HEK293 (cell line): ENCODE measurements around the gene RAC2.

Source experiments
- CTCF ChIA-PET: fragments of 350-600 bp; formaldehyde crosslinking; extraction: SDS; loops from one replicate; lab custom pipeline; 2021; ENCODE audit warnings: antibody characterized with exemption; lab: Yijun Ruan, JAX
- POLR2A ChIA-PET: fragments of 300-600 bp; formaldehyde crosslinking; extraction: SDS; loops from one replicate; lab custom pipeline; 2020; ENCODE audit warnings: antibody characterized with exemption, inconsistent platforms; lab: Yijun Ruan, JAX
- H3K27ac ChIP-seq: fragments of 200-500 bp; sonication (Bioruptor generic); 2 replicates; pipeline ENCODE4 v1.5.1; 2014; ENCODE audit warnings: low read depth, low read length, control low read depth, inconsistent platforms; ENCODE audit errors: extremely low read depth
- H3K36me3 ChIP-seq, 2 experiments: fragments of 200-500 bp in 1 of 2; sonication (Bioruptor generic) in 1 of 2; 1 replicate in 1 of 2; 2 replicates in 1 of 2; pipeline ENCODE4 v1.5.1; 2014 to 2017; ENCODE audit warnings: inconsistent platforms in 2 of 2, low read length in 2 of 2; ENCODE audit not compliant: control insufficient read depth in 2 of 2, insufficient read depth in 1 of 2
- H3K4me1 ChIP-seq: fragments of 200-500 bp; sonication (Bioruptor generic); 2 replicates; pipeline ENCODE4 v1.5.1; 2014; ENCODE audit warnings: mild to moderate bottlenecking, low read length, inconsistent platforms; ENCODE audit not compliant: control insufficient read depth, insufficient read depth
- H3K4me3 ChIP-seq: 2 replicates; pipeline ENCODE4 v1.5.1; 2011; ENCODE audit warnings: low read depth, mild to moderate bottlenecking, control low read depth, low read length, moderate library complexity
- H3K9me3 ChIP-seq: fragments of 200-500 bp; sonication (Bioruptor generic); 2 replicates; pipeline ENCODE4 v1.5.1; 2014; ENCODE audit warnings: low read depth, low read length, inconsistent platforms; ENCODE audit not compliant: control insufficient read depth, insufficient read depth
- EGR2 ChIP-seq: fragments of 450-650 bp; formaldehyde crosslinking; IDR thresholded peaks from 2 replicates; pipeline ENCODE4 v1.5.1; 2016; ENCODE audit warnings: low read depth, missing biosample characterization, missing genetic modification characterization
- GLI4 ChIP-seq: fragments of 450-650 bp; formaldehyde crosslinking; IDR thresholded peaks from 2 replicates; pipeline ENCODE4 v1.5.1; 2016; ENCODE audit warnings: missing biosample characterization, missing genetic modification characterization
- KLF1 ChIP-seq: fragments of 450-650 bp; formaldehyde crosslinking; IDR thresholded peaks from 2 replicates; pipeline ENCODE4 v1.5.1; 2016; ENCODE audit warnings: missing biosample characterization, missing genetic modification characterization
- SALL2 ChIP-seq: fragments of 450-650 bp; formaldehyde crosslinking; IDR thresholded peaks from 2 replicates; pipeline ENCODE4 v1.5.0; 2017; ENCODE audit warnings: missing biosample characterization, mild to moderate bottlenecking, missing genetic modification characterization, borderline replicate concordance
- ZBTB17 ChIP-seq: fragments of 450-650 bp; formaldehyde crosslinking; IDR thresholded peaks from 2 replicates; pipeline ENCODE4 v1.5.1; 2016; ENCODE audit warnings: missing biosample characterization, missing genetic modification characterization
- ZBTB7A ChIP-seq: fragments of 450-650 bp; formaldehyde crosslinking; IDR thresholded peaks from 2 replicates; pipeline ENCODE4 v1.5.1; 2016; ENCODE audit warnings: low read depth, missing biosample characterization, missing genetic modification characterization
- ZFHX2 ChIP-seq: fragments of 450-650 bp; formaldehyde crosslinking; conservative IDR thresholded peaks from 2 replicates; pipeline ENCODE4 v1.5.1; 2016; ENCODE audit warnings: missing biosample characterization, missing genetic modification characterization
- ZNF184 ChIP-seq: fragments of 450-650 bp; IDR thresholded peaks from 2 replicates; pipeline ENCODE4 v1.5.1; 2018; ENCODE audit warnings: missing biosample characterization, mild to moderate bottlenecking, missing genetic modification characterization
- ZNF2 ChIP-seq: fragments of 450-650 bp; formaldehyde crosslinking; IDR thresholded peaks from 2 replicates; pipeline ENCODE4 v1.5.1; 2016; ENCODE audit warnings: missing biosample characterization, missing genetic modification characterization
- ZNF548 ChIP-seq: fragments of 450-650 bp; formaldehyde crosslinking; IDR thresholded peaks from 2 replicates; pipeline ENCODE4 v1.5.1; 2016; ENCODE audit warnings: missing biosample characterization, missing genetic modification characterization
- ZNF768 ChIP-seq: fragments of 450-650 bp; formaldehyde crosslinking; IDR thresholded peaks from 2 replicates; pipeline ENCODE4 v1.5.1; 2018; ENCODE audit warnings: missing biosample characterization, mild to moderate bottlenecking, missing genetic modification characterization
- ZNF830 ChIP-seq: fragments of 450-650 bp; IDR thresholded peaks from 2 replicates; pipeline ENCODE4 v1.5.0; 2018; ENCODE audit warnings: missing biosample characterization, missing genetic modification characterization, low read depth, mild to moderate bottlenecking, moderate library complexity
- TF ChIP-seq, protein P1 (sequence below): fragments of 450-650 bp; formaldehyde crosslinking; IDR thresholded peaks from 2 replicates; pipeline ENCODE4 v1.5.1; 2016; ENCODE audit warnings: missing biosample characterization, missing genetic modification characterization

The RAC2 gene

DNA sequence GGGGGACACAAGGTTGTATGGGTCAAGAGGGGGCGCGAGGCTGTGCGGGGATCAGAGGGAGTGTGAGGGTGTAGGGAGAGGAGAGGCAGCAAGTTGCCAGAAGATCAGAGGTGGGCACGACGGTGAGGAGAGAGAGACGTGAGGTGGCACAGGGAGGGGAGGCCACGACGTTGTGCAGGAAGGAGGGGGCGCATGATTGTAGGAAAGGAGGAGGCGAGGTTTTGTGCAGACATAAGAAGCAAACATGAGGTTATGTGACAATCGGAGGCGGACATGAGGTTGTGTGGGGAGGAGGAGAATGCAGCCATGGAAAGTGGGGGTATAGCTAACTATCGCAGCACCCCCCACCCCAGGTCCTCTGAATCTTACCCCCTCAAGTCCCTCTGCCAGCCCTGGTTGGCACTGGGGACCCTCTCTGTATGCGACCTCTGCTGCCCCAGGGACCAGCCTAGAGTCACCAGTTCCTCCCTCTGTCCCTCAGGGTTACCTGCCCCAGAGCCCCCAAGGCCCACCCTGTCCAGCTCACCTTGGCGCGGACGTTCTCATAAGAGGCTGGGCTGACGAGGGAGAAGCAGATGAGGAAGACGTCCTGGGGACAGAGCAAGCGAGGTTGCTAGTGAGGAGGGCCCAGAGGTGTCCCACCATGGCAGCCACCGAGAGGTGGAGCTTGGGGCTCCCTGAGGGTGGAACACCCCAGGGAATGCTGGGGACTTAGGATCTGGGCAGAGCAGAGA lies 12.5 kb downstream of the RAC2 start:
- Histone ChIP-seq H3K27ac (no peak overlapping the region), H3K9me3 (no peaks in the 10 kb centered on the region), H3K4me1 (no peaks in the 10 kb centered on the region), H3K36me3 (no peaks in the 10 kb centered on the region), H3K4me3 (no peak overlapping the region)
- ChIA-PET POLR2A (no interaction called here), CTCF (interaction anchor here (0.5 to 4.3 kb wide), 3 partner anchors 29 to 90 kb away, joined by 3 to 28 read pairs (median 4); no protein-coding TSS in a partner anchor)
- TF ChIP-seq ZBTB17 (tag by site-specific recombination) (no peak), ZNF830 (no peak), EGR2 (peak; percentile 93), ZFHX2 (peak; percentile 65), ZBTB7A (tag by site-specific recombination) (no peak)
- TF ChIP-seq, protein P1, sequence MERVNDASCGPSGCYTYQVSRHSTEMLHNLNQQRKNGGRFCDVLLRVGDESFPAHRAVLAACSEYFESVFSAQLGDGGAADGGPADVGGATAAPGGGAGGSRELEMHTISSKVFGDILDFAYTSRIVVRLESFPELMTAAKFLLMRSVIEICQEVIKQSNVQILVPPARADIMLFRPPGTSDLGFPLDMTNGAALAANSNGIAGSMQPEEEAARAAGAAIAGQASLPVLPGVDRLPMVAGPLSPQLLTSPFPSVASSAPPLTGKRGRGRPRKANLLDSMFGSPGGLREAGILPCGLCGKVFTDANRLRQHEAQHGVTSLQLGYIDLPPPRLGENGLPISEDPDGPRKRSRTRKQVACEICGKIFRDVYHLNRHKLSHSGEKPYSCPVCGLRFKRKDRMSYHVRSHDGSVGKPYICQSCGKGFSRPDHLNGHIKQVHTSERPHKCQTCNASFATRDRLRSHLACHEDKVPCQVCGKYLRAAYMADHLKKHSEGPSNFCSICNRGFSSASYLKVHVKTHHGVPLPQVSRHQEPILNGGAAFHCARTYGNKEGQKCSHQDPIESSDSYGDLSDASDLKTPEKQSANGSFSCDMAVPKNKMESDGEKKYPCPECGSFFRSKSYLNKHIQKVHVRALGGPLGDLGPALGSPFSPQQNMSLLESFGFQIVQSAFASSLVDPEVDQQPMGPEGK = 0 out of 2 replicates have a peak, but pooled peaks have one; percentile 28

DNA sequence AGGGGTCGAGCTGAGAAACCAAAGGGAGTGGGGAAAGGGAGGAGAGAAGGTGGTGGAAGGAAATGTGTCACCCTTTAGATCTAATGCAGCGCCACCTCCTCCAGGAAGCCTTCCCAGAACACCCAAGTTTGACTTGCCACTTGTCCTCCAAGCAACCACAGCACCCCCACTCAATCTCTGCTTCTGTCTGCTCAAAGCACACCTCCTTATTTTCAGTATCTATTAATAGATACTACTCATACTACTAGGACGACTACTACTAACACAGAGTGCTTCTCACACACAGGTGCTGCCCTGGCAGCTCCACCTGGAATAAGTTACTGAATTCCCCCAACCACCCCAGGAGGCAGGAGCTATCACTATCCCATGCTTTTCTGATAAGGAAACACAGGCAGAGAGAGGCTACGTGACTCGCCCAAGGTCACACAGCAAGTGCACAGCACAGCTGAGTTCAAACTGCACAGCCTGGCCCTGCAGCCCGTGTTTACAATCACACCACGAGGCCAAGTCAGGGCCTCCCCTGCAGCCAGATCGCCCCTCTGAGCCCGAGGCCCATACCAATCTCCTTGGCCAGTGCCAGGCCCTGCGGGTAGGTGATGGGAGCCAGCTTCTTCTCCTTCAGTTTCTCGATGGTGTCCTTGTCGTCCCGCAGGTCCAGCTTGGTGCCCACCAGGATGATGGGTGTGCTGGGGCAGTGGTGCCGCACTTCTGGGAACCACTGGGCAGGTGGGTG lies 13.2 kb downstream of the RAC2 start:
- ChIA-PET POLR2A (no interaction called here), CTCF (interaction anchor here (0.5 to 4.3 kb wide), 7 partner anchors 23 to 185 kb away, joined by 3 to 28 read pairs (median 4); no protein-coding TSS in a partner anchor)
- no peaks in the 10 kb centered on the region for H3K4me1 ChIP-seq
- TF ChIP-seq ZNF2 (no peak), SALL2 (tag by site-specific recombination) (no peak), GLI4 (no peak)
- TF ChIP-seq, all 188 proteins: peak for 0
- no peaks in the 10 kb centered on the region for H3K9me3 ChIP-seq
- H3K4me3 ChIP-seq = no peak overlapping the region
- no peak overlapping the region for H3K27ac ChIP-seq
- no peaks in the 10 kb centered on the region for H3K36me3 ChIP-seq

DNA sequence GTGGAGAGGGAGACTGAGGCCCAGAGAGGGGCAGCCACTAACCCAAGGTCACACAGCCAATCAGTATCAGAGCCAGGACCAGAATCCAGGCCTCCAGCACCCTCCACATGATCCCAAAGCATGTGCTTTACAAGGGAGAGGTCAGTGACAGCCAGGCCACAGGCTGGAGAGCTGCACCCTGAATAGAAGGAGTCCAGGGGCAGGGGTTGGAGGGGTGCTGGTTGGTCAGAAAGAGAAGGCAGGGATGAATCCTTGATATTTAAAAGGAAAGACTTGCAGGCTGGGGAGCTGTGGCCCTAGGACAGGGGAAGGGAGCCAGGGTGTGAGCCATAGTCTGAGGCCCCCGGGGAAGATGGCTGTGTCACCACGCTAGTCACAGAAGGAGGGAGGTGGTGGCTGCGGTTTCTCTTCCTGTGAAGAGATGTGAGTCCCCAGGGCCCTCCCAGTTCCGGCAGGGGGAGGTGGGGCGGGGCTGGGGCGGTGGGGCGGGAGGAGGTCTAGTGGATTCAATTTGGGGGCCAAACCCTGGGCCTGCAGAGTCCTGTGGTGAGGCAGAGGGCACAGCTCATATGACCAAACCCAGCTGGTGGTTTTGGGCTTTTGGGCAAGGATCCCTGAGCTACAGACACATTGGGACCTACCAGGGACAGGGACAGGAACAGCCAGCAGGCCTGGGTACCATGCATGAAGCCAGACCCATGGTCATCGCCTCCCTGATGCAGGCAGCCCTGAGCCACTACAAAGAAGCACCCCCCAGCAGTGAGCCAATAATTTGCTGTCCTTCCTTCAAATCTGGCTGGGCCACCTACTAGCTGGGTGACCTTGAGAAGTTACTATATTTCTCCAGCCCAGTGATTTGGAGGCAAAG lies 14.0 kb downstream of the RAC2 start:
- CTCF ChIA-PET = interaction anchor here (0.6 to 4.3 kb wide), 12 partner anchors 8 to 456 kb away, joined by 3 to 28 read pairs (median 4); no protein-coding TSS in a partner anchor
- Histone ChIP-seq H3K9me3 (no peaks in the 10 kb centered on the region), H3K36me3 (no peaks in the 10 kb centered on the region), H3K27ac (no peak overlapping the region), H3K4me1 (no peaks in the 10 kb centered on the region), H3K4me3 (no peak overlapping the region)
- TF ChIP-seq ZNF768 = peak; percentile 91
- TF ChIP-seq ZNF184 (tag by site-specific recombination) = no peak
- peak; percentile 15; the same call in 1 of the 2 replicates for TF ChIP-seq KLF1 (tag by site-specific recombination)
- no peak for TF ChIP-seq ZNF548 (tag by site-specific recombination)
- POLR2A ChIA-PET = no interaction called here
